Testis (tissue), 3 donors: ENCODE data around the gene MKI67. TPM values are rescaled to one million over a fixed set of nuclear protein-coding genes. Genes with fewer than 3 reads are reported as not detected.
A peak's percentile ranks its signal among the peaks of the same experiment; 100 is the strongest.

Experiments
- DNase-seq: peaks from one replicate; pipeline ENCODE4 v3.0.0-alpha.2; 2019
- H3K27ac ChIP-seq, 2 donors: fragments of 200-600 bp; sonication (generic); one replicate each; pipeline ENCODE4 v1.5.1; 2019
- H3K27me3 ChIP-seq: fragments of 200-600 bp; sonication (generic); one replicate; pipeline ENCODE4 v1.5.1; 2019
- H3K36me3 ChIP-seq: fragments of 200-600 bp; sonication (generic); one replicate; pipeline ENCODE4 v1.5.1; 2017; ENCODE audit warnings: low read depth; ENCODE audit errors: missing control alignments
- H3K4me1 ChIP-seq: fragments of 200-600 bp; sonication (generic); one replicate; pipeline ENCODE4 v1.5.1; 2019
- H3K4me3 ChIP-seq, 2 donors: fragments of 200-600 bp; sonication (generic); one replicate each; pipeline ENCODE4 v1.5.1; 2017 to 2019
- H3K9me3 ChIP-seq: fragments of 200-600 bp; sonication (generic); one replicate; pipeline ENCODE4 v1.5.1; 2017
- POLR2A ChIP-seq: fragments of 450-650 bp; IDR thresholded peaks from one replicate; pipeline ENCODE4 v1.6.1; 2017; ENCODE audit warnings: antibody characterized with exemption, mild to moderate bottlenecking, moderate library complexity
- WGBS, 2 donors: methylation state at CpG; one replicate each; pipeline ENCODE4 v1.1.5; 2018; 5-methylcytosine and 5-hydroxymethylcytosine counted together
- intact Hi-C: fragments of 100-400 bp; cut with DNase I; formaldehyde crosslinking; loops from one replicate; pipeline ENCODE4 v1.15.1; 2023; ENCODE audit warnings: low total_unique reads
- polyA plus RNA-seq: library from polyadenylated mRNA; stranded (reverse); fragments of 350-450 nt; fragmentation: Illumina TruSeq; extraction: RNeasy Lipid Tissue Mini Kit (QIAGEN cat#74804); gene quantifications from one replicate; pipeline ENCODE4 v1.2.3, GENCODE V29; 2014; ENCODE audit warnings: low read depth, low replicate concordance; ENCODE audit not compliant: insufficient read depth
- total RNA-seq, 2 donors: library from RNA; depleted of rRNA; stranded (reverse); fragments of >200 nt; gene quantifications; one replicate each; pipeline ENCODE4 v1.2.3, GENCODE V29; 2016
- TF ChIP-seq, protein P1 (sequence below), 3 experiments: fragments of 450-650 bp in 2 of 3; fragments of 200-600 bp in 1 of 3; sonication (generic) in 1 of 3; IDR thresholded peaks; one replicate each; pipeline ENCODE4 v1.5.1; 2016 to 2019; ENCODE audit warnings: antibody characterized with exemption in 3 of 3, mild to moderate bottlenecking in 2 of 3, moderate library complexity in 1 of 3

The MKI67 gene
- total and polyA plus RNA-seq, 3 donors from 2014 or later: 4.0 to 7.2 (median 4.5) TPM

DNA sequence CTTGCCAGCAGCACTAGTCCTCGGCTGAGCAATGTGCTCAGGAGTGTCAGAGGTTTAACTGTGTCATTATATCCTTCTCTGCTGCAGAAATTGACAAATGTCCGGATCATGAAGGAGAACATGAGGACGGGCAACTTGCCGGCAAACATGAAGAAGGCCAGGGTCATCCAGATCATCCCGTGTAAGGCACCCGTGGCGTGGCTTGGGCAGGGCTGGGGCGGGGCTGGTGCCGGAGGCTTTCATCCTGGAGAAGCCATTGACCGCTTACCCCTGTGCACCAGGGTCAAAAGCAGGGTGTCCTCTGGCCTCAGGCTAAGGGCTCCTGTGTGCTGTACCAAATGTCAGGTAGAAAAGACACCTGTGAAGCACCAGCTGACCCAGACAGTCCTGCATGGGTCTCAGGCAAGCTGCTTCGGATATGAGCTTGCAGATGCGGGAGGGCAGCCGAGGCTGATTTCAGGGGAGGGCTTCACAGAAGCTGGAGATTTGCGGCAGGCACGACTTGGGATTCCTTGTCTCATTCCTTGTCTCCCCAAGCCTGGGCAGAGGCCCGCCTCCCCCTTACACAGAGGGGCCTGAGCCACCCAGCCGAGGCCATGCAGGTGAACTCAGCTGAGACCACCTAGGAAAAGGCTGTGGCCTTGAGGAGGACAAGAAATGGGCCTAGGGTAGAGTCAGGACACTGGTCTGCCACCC lies 55.4 kb downstream of the MKI67 start:
- H3K9me3 ChIP-seq: no peaks in the 10 kb centered on the region
- WGBS, 2 donors: 83 to 91% methylated on average over 8 to 17 of the region's 17 CpGs
- H3K4me3 ChIP-seq: no peak overlapping the region
- H3K4me1 ChIP-seq: no peaks in the 10 kb centered on the region
- H3K36me3 ChIP-seq: no peaks in the 10 kb centered on the region
- no peaks in the 10 kb centered on the region for H3K27me3 ChIP-seq
- DNase-seq: no peak
- H3K27ac ChIP-seq: no peak overlapping the region
- intact Hi-C loops: no loop called here
- TF ChIP-seq, protein P1, sequence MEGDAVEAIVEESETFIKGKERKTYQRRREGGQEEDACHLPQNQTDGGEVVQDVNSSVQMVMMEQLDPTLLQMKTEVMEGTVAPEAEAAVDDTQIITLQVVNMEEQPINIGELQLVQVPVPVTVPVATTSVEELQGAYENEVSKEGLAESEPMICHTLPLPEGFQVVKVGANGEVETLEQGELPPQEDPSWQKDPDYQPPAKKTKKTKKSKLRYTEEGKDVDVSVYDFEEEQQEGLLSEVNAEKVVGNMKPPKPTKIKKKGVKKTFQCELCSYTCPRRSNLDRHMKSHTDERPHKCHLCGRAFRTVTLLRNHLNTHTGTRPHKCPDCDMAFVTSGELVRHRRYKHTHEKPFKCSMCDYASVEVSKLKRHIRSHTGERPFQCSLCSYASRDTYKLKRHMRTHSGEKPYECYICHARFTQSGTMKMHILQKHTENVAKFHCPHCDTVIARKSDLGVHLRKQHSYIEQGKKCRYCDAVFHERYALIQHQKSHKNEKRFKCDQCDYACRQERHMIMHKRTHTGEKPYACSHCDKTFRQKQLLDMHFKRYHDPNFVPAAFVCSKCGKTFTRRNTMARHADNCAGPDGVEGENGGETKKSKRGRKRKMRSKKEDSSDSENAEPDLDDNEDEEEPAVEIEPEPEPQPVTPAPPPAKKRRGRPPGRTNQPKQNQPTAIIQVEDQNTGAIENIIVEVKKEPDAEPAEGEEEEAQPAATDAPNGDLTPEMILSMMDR (IDR thresholded peaks at IDR 0.05): no peak
- no peak for TF ChIP-seq POLR2A

GRCh38 chr10:128070161-128070560 lies 56.1 kb downstream of the MKI67 start:
- Histone ChIP-seq H3K27me3 (no peaks in the 10 kb centered on the region), H3K36me3 (no peaks in the 10 kb centered on the region), H3K9me3 (no peaks in the 10 kb centered on the region), H3K4me3 (no peak overlapping the region), H3K27ac (no peak overlapping the region), H3K4me1 (no peaks in the 10 kb centered on the region)
- intact Hi-C loops: no loop called here
- TF ChIP-seq POLR2A: no peak
- TF ChIP-seq, protein P1 (IDR thresholded peaks at IDR 0.05): no peak
- 86 to 89% methylated on average over 10 of the region's 10 CpGs for WGBS, 2 donors
- DNase-seq: no peak

GRCh38 chr10:128069351-128070051 lies 56.7 kb downstream of the MKI67 start:
- WGBS, 2 donors: 53 to 60% methylated on average over 16 to 28 of the region's 28 CpGs
- intact Hi-C loops: loop anchor here (10.0 kb wide), 1 partner anchor 165 kb away; the partner anchor contains the start of gene PTPRE
- Histone ChIP-seq H3K27ac (no peak overlapping the region), H3K27me3 (no peaks in the 10 kb centered on the region), H3K9me3 (no peaks in the 10 kb centered on the region), H3K4me3 (no peak overlapping the region), H3K36me3 (no peaks in the 10 kb centered on the region), H3K4me1 (no peaks in the 10 kb centered on the region)
- TF ChIP-seq, protein P1 (IDR thresholded peaks at IDR 0.05): peak; percentile 81 to 83 (median 82)
- no peak for TF ChIP-seq POLR2A
- peak; percentile 74 for DNase-seq

DNA sequence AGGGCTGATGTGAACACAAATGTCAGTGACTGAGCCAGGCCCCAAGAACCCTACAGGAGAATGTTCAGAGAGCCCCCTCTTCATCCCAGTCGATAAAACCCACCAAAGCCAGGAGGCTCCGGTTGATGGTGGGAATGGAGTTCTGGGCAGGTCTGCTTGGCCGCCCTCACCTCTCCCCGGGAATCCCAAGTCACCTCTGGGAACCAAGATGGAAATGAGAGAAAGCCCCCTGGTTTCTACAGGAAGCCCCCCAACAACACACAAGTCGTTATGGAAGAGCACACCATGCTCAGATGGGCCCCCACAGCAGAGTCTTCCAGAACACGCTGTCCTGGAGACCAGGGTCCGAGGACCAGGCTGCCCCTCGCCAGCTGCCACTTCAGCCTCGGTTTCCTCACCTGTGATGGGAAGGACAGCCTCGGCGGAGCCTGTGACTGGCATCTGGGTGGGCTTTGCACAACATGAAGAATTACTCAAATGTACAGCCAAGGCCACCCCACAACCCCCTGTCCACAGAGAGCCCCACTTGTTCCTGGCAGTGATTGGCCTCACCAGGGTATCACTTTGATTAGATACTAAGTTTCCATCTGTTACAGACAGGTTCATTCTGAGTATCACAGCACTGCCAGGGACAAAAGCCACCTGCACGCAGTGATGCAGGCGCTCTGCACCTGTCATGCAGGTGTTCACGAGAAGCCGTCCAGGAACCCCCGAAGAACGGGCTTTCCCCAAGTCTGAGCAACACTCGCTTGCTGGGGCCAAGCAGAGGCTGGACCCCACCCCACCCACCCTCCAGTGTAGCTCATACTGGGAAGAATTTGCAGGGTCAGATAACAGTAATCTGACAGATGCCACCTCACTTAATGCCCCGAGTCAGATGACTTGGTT lies 57.6 kb downstream of the MKI67 start:
- intact Hi-C loops: loop anchor here (10.0 kb wide), 1 partner anchor 164 kb away; the partner anchor contains the start of gene PTPRE
- no peak for DNase-seq
- Histone ChIP-seq H3K27ac (no peak overlapping the region), H3K36me3 (no peaks in the 10 kb centered on the region), H3K9me3 (no peaks in the 10 kb centered on the region), H3K4me1 (no peaks in the 10 kb centered on the region), H3K27me3 (no peaks in the 10 kb centered on the region), H3K4me3 (no peak overlapping the region)
- WGBS, 2 donors: 85 to 91% methylated on average over 10 to 19 of the region's 19 CpGs
- no peak for TF ChIP-seq POLR2A
- TF ChIP-seq, protein P1 (IDR thresholded peaks at IDR 0.05): no peak
